PC-3 (cell line): ENCODE data around the gene IKZF1. TPM values are rescaled to one million over a fixed set of nuclear protein-coding genes. Genes with fewer than 3 reads are reported as not detected.

Source experiments
- ATAC-seq: fragments of 200-7000 bp; cut with Tn5 transposase; 2 replicates; pipeline ENCODE4 v1.9.1; 2020; ENCODE audit warnings: mild to moderate bottlenecking, moderate library complexity
- BruUV-seq: library from RNA; stranded (reverse); fragments of 400-500 nt; replicated peaks from 2 replicates; lab custom pipeline; 2021; lab: Mats Ljungman, UMichigan
- CTCF ChIA-PET: fragments of 300-600 bp; sonication (Branson Sonifier 250); formaldehyde crosslinking; loops from one replicate; lab custom pipeline; 2022; ENCODE audit warnings: antibody characterized with exemption; lab: Charles Lee
- POLR2A ChIA-PET: fragments of 300-600 bp; sonication (Branson Sonifier 250); formaldehyde crosslinking; loops from one replicate; lab custom pipeline; 2022; ENCODE audit warnings: antibody characterized with exemption; ENCODE audit not compliant: unreplicated experiment; lab: Charles Lee
- DNase-seq: peaks from one replicate; pipeline ENCODE4 v3.0.0-alpha.2; 2015
- H2AFZ ChIP-seq: fragments of 300-600 bp; sonication (generic); 2 replicates; pipeline ENCODE4 v1.6.0; 2016; ENCODE audit warnings: antibody characterized with exemption, low read length
- H3F3A ChIP-seq: fragments of 300-600 bp; sonication (generic); one replicate; pipeline ENCODE4 v1.6.0; 2017; ENCODE audit warnings: antibody characterized with exemption, low read length, control low read depth, mild to moderate bottlenecking; ENCODE audit not compliant: unreplicated experiment
- H3K27ac ChIP-seq: fragments of 300-600 bp; sonication (generic); 2 replicates; pipeline ENCODE4 v1.5.1; 2016; ENCODE audit warnings: mild to moderate bottlenecking, low read length
- H3K27me3 ChIP-seq: fragments of 300-600 bp; sonication (generic); 2 replicates; pipeline ENCODE4 v1.6.1; 2016; ENCODE audit warnings: low read length, mixed read lengths
- H3K36me3 ChIP-seq: fragments of 300-600 bp; sonication (generic); 2 replicates; pipeline ENCODE4 v1.6.1; 2016; ENCODE audit warnings: low read depth, mixed run types, low read length, mixed read lengths
- H3K4me1 ChIP-seq: fragments of 300-600 bp; sonication (generic); 2 replicates; pipeline ENCODE4 v1.5.1; 2016; ENCODE audit warnings: low read length; ENCODE audit not compliant: insufficient read depth
- H3K4me2 ChIP-seq: fragments of 300-600 bp; sonication (generic); 2 replicates; pipeline ENCODE4 v1.6.0; 2016; ENCODE audit warnings: low read length
- H3K4me3 ChIP-seq: fragments of 300-600 bp; sonication (generic); 2 replicates; pipeline ENCODE4 v1.5.1; 2016; ENCODE audit warnings: mild to moderate bottlenecking, low read length, mixed read lengths
- H3K79me2 ChIP-seq: fragments of 300-600 bp; sonication (generic); 2 replicates; pipeline ENCODE4 v1.6.1; 2017; ENCODE audit warnings: low read length, mixed read lengths
- H3K9ac ChIP-seq: fragments of 300-600 bp; sonication (generic); 2 replicates; pipeline ENCODE4 v1.6.0; 2016; ENCODE audit warnings: mild to moderate bottlenecking, low read length
- H3K9me2 ChIP-seq: fragments of 300-600 bp; sonication (generic); replicated peaks from 2 replicates; pipeline ENCODE4 v1.6.1; 2016; ENCODE audit warnings: mixed run types, low read length, mixed read lengths
- H3K9me3 ChIP-seq: fragments of 300-600 bp; sonication (generic); 2 replicates; pipeline ENCODE4 v1.6.1; 2016; ENCODE audit warnings: low read length, mixed read lengths
- H4K20me1 ChIP-seq: fragments of 300-600 bp; sonication (generic); 2 replicates; pipeline ENCODE4 v1.6.1; 2016; ENCODE audit warnings: low read length, mixed read lengths
- EZH2 ChIP-seq: fragments of 300-600 bp; sonication (generic); IDR thresholded peaks from one replicate; pipeline ENCODE4 v1.6.1; 2017; ENCODE audit warnings: antibody characterized with exemption, mild to moderate bottlenecking, low read length; ENCODE audit not compliant: unreplicated experiment
- EZH2phosphoT487 ChIP-seq: fragments of 300-600 bp; sonication (generic); IDR thresholded peaks from 2 replicates; pipeline ENCODE4 v1.6.1; 2018; ENCODE audit warnings: mild to moderate bottlenecking, antibody characterized with exemption, low read length, borderline replicate concordance
- intact Hi-C: fragments of 100-400 bp; cut with micrococcal nuclease; formaldehyde crosslinking; loops from 2 replicates; pipeline ENCODE4 v1.9.0; 2023
- total RNA-seq: library from RNA; depleted of rRNA; stranded (reverse); fragments of >200 nt; gene quantifications from 2 replicates; pipeline ENCODE4 v1.2.3, GENCODE V29; 2014
- TF ChIP-seq, protein P1 (sequence below): fragments of 300-600 bp; sonication (generic); conservative IDR thresholded peaks from 2 replicates; pipeline ENCODE4 v1.5.1; 2017; ENCODE audit warnings: antibody characterized with exemption, low read depth, mild to moderate bottlenecking, low read length

Gene IKZF1
- total RNA-seq, 1 experiment from 2014 or later, result not detected

DNA sequence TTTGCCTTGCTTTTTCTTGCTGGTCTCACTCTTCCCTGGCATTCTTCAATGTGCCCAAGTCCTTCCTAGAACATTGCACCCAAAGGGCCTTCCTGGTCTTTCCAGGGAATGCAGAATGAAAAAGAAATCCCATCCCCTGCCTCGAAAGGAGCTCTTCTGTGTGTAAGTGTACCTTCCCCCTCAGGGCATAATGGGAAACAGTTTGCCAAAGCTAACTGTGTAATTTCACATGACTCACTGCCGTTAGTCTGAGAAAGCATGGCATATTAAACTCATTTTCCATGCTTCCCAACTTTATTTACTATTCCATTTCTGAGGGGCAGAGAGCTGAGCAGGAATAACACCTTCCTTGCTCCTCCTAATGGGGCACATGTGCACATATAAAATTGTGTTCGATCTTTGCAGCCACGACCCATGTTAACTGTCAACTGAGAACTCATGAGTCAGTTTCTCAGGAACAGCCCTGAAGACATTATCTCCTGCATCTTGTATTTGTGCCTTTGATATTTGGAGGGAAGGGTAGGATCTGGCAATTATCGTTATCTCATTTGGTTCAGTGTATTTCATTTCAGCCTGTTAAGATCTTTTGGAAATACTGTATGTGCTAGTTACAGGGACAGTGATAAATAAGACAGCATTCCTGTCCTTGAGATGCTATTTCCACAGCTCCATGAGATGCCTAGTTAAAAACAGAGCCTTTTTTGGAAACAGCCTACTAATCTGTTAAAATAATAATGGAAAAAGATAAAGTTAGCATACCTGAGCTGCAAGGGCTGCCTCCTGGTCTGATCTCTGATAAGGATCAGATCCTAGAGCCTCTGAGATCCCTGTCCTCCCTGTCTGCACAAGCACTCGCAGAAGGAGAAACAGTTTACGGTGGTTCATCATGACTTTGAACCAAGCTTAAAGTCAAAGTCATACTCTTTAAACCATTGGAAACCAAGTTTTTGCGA lies 42.3 kb downstream of the IKZF1 start:
- H3K27me3 ChIP-seq, result peaks cover 93% of the 10 kb centered on the region
- no peaks in the 10 kb centered on the region for H3K36me3 ChIP-seq
- BruUV-seq, result no TSS peak
- POLR2A ChIA-PET, result no interaction called here
- TF ChIP-seq EZH2phosphoT487 (no peak), EZH2 (no peak)
- TF ChIP-seq, protein P1, sequence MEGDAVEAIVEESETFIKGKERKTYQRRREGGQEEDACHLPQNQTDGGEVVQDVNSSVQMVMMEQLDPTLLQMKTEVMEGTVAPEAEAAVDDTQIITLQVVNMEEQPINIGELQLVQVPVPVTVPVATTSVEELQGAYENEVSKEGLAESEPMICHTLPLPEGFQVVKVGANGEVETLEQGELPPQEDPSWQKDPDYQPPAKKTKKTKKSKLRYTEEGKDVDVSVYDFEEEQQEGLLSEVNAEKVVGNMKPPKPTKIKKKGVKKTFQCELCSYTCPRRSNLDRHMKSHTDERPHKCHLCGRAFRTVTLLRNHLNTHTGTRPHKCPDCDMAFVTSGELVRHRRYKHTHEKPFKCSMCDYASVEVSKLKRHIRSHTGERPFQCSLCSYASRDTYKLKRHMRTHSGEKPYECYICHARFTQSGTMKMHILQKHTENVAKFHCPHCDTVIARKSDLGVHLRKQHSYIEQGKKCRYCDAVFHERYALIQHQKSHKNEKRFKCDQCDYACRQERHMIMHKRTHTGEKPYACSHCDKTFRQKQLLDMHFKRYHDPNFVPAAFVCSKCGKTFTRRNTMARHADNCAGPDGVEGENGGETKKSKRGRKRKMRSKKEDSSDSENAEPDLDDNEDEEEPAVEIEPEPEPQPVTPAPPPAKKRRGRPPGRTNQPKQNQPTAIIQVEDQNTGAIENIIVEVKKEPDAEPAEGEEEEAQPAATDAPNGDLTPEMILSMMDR, result no peak
- no peak overlapping the region for H3K9ac ChIP-seq
- H3K9me3 ChIP-seq, result no peaks in the 10 kb centered on the region
- H4K20me1 ChIP-seq, result no peaks in the 10 kb centered on the region
- intact Hi-C loops, result no loop called here
- ATAC-seq (peak; percentile 91), DNase-seq (peak; percentile 77)
- H3K4me1 ChIP-seq, result peaks cover 5% of the 10 kb centered on the region; the same call in 1 of the 2 replicates
- no peaks in the 10 kb centered on the region for H3F3A ChIP-seq
- no peak overlapping the region for H3K4me3 ChIP-seq
- CTCF ChIA-PET, result interaction anchor here (1.0 kb wide), 1 partner anchor 254 kb away, joined by 3 read pairs; no protein-coding TSS in a partner anchor
- H3K79me2 ChIP-seq, result no peaks in the 10 kb centered on the region
- H2AFZ ChIP-seq, result no peak overlapping the region
- no peak overlapping the region for H3K27ac ChIP-seq
- no peaks in the 10 kb centered on the region for H3K9me2 ChIP-seq
- peak overlapping the region; percentile 6; the same call in 1 of the 2 replicates for H3K4me2 ChIP-seq

DNA sequence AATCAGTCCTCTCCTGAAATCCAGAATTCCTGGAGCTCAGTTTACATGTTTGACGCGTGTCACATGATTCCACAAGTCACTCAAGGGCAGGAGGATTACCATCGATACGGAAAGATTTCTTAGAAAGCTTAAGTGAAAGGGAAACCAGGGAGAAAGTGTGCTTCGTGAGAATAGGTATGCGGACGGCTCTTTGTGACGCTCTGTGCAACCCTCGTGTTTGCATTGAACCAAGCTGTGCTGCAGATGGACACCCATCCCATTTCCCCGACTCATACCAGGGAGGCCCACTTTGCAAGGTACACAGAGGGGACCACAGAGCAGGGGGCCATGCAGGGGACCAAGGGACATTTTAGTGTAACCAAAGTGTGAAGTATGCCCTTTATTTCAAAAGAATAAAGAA lies 43.2 kb downstream of the IKZF1 start:
- intact Hi-C loops, result no loop called here
- no peaks in the 10 kb centered on the region for H3F3A ChIP-seq
- H3K9ac ChIP-seq, result no peak overlapping the region
- H3K79me2 ChIP-seq, result no peaks in the 10 kb centered on the region
- ATAC-seq (no peak), DNase-seq (no peak)
- ChIA-PET POLR2A (no interaction called here), CTCF (no interaction called here)
- H3K36me3 ChIP-seq, result no peaks in the 10 kb centered on the region
- H3K9me2 ChIP-seq, result no peaks in the 10 kb centered on the region
- TF ChIP-seq EZH2phosphoT487, result no peak
- TF ChIP-seq, protein P1, result no peak
- TF ChIP-seq EZH2, result no peak
- H3K4me3 ChIP-seq, result no peak overlapping the region
- no peaks in the 10 kb centered on the region for H3K9me3 ChIP-seq
- H3K27ac ChIP-seq, result no peak overlapping the region
- peaks cover 91% of the 10 kb centered on the region for H3K27me3 ChIP-seq
- BruUV-seq, result no TSS peak
- no peaks in the 10 kb centered on the region for H4K20me1 ChIP-seq
- no peak overlapping the region for H2AFZ ChIP-seq
- H3K4me1 ChIP-seq, result peaks cover 5% of the 10 kb centered on the region; the same call in 1 of the 2 replicates
- no peak overlapping the region for H3K4me2 ChIP-seq
